HG03103 (cell line): Measurements from ENCODE around the gene BOLA2B.

Experiments used
- ATAC-seq: cut with Tn5 transposase; IDR thresholded peaks from one replicate; pipeline ENCODE4 v1.9.1; 2021; ENCODE audit warnings: low read depth; ENCODE audit not compliant: unreplicated experiment

Gene BOLA2B

DNA sequence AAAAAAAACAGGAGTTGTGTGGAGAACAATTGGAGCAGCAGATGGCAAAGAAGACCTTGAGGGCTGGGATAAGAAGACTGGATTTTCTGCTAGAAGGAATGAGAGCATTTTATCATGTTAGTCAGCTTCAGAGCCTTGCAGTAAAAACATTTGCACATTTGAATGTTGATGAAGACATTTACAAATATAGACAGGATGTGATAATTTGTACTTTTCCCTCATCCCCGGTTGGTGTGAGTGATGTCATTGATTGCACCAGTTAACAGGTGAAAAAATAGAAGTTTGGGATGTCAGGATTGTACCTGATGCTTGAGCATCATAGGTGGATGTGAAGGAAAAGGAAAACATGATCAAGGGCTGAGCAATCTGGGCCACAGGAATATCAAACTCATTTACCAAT is 47.8 kb downstream of the BOLA2B start:
- no peak for ATAC-seq

DNA sequence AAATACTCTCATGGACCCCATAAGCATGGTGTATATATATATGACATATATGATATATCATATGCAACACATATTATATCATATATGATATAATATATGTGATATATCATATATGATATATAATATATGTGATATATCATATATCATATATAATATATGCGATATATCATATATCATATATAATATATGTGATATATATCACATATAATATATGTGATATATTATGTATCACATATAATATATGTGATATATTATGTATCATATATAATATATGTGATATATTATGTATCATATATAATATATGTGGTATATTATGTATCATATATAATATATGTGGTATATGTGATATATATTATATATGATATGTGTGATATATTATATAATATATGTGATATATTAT is 48.5 kb downstream of the BOLA2B start:
- no peak for ATAC-seq

DNA sequence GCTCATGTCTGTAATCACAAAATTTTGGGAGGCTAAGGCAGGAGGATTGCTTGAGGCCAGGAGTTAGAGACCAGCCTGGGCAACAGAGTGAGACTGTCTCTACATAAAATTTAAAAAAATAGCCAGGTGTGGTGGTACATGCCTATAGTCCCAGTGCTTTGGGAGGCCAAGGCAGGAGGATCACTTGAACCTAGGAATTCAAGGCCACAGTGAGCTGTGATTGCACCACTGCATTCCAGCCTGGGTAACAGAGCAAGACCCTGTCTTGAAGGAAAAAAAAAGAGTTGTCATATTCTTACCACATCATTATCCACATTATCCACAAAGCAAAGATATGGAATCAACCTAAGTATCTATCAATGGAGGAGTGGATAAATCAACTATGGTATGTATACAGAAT is 49.4 kb downstream of the BOLA2B start:
- no peak for ATAC-seq

DNA sequence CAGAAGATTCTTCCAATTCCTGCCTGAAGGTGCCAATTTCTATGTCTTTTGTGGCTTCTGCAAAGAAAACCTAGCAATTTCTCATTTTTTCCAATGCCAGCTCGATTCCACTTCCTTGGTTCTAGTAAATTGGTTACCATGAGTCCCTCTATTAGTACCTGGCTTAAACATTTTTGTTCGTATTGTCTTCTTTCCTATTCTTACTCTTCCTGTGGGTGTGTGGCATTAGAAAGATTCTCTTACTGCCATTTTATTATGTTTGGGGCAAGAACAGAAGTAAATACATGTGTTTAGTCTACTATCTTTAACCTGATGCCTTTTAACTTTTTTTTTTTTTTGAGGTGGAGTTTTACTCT is 50.1 kb downstream of the BOLA2B start:
- no peak for ATAC-seq
